ENCODE data around the gene GZMM.

Gene GZMM

GRCh38 chr19:543910-544608 lies at the start of gene GZMM:
TSS of gene GZMM (plus strand) at chr19:544053. CDS start at chr19:544072, 19 bp downstream.
- peak; percentile 60 for DNase-seq (ENCODE audit: extremely low read depth in 1 of 2, low read depth in 1 of 2)

GRCh38 chr19:494171-495080 lies 49.4 kb upstream of the GZMM start:
- DNase-seq (ENCODE audit: extremely low read depth in 1 of 2, low read depth in 1 of 2), result no peak

DNA sequence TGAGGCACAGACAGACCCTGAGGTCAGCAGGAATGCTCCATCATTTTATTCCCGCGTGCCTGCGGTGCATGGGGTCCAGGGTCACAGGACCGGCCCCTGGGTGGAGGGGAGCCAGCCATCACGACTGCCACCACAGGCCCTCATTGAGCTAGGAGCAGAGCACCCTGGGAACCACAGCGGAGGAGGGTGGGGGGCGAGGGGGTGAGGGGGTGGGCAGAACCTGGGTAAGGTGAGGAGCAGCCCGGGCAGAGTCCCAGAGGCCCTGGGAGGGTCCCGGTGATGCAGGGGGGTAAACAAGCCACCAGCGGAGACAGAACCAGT lies 48.8 kb upstream of the GZMM start:
- DNase-seq (ENCODE audit: extremely low read depth in 1 of 2, low read depth in 1 of 2), result no peak

DNA sequence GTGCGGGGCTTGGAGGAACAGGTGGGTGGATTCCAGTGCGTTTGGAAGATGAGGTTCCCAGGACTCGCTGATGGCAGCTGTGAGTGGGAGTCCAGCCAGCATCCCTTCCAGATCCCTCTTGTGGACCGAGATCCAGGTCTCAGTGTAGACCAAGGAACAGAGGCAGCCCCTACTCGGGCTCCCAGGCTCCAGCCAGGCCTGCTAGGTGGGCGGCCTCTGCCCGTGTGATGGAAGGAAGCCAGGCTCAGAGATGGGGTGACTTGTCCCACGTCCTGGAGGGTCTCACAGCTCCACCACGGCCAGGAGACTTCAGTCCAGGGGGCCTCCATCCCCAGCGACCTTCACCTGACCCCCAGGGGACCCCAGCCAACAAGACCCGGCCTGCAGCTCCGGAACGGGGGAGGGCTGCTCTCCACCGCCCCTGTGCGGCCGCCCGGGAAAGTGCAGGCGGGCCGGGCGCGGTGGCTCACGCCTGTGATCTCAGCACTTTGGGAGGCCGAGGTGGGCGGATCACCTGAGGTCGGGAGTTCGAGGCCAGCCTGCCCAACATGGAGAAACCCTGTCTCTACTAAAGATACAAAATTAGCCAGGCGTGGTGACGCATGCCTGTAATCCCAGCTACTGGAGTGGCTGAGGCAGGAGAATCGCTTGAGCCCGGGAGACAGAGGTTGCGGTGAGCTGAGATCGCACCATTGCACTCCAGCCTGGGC lies 48.3 kb upstream of the GZMM start:
- DNase-seq (ENCODE audit: extremely low read depth in 1 of 2, low read depth in 1 of 2), result peak in 1 of 2 donors; percentile 39

GRCh38 chr19:496112-496665 lies 47.7 kb upstream of the GZMM start, which contains the start of gene MADCAM1:
TSS of gene MADCAM1 (plus strand) at chr19:496486. CDS start at chr19:496500, 14 bp downstream.
- DNase-seq (ENCODE audit: extremely low read depth in 1 of 2, low read depth in 1 of 2), result no peak

DNA sequence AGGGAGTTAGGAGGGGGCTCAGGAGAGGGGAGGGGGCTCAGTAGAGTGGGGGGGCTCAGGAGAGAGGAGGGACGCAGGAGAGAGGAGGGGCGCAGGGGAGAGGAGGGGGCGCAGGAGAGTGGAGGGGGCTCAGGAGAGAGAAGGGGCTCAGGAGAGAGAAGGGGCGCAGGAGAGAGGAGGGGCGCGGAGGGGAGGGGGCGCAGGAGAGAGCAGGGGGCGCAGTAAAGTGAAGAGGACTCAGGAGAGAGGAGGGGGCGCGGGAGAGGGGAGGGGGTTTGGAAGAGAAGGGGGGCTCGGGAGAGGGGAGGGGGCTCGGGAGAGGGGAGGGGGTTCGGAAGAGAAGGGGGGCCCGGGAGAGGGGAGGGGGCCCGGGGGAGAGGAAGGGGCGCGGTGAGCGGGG lies 46.9 kb upstream of the GZMM start:
- no peak for DNase-seq (ENCODE audit: extremely low read depth in 1 of 2, low read depth in 1 of 2)

DNA sequence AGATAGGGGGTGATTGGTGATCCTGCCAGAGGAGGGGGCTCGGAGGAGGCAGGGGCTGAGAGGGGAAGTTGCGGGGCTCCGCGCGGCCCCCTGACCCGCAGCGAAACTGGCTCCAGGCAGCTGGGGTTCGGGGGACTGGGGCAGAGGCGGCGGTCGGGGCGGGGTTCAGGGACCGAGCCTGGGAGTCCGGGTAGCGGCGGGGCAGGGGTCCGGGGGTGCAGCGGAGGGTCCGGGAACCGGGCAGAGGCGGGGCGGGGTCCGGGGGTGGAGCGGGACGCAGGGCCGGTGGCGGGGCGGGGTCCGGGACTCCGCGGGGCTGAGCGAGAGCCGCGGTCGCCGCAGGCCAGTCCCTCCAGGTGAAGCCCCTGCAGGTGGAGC lies 46.4 kb upstream of the GZMM start:
- no peak for DNase-seq (ENCODE audit: extremely low read depth in 1 of 2, low read depth in 1 of 2)

DNA sequence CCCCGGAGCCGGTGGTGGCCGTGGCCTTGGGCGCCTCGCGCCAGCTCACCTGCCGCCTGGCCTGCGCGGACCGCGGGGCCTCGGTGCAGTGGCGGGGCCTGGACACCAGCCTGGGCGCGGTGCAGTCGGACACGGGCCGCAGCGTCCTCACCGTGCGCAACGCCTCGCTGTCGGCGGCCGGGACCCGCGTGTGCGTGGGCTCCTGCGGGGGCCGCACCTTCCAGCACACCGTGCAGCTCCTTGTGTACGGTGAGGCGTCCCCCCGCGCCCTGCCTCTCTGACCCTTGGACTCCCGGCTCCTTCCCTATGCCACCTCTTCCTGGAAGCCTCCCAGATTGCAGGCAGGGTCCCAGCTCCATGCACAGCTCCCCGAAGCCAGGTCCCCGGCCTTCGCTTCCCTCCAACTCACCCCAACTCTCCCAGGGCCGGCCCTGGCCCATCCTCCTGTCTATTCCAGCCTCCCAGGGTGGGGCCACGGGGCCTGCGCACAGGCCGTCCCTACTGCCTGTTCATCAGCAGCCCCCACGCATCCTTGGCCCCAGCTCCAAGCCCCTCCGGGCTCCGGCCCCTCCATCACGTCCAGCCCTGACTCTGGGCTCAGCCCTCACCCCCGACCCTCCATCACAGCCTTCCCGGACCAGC lies 45.9 kb upstream of the GZMM start:
- DNase-seq (ENCODE audit: extremely low read depth in 1 of 2, low read depth in 1 of 2), result no peak

DNA sequence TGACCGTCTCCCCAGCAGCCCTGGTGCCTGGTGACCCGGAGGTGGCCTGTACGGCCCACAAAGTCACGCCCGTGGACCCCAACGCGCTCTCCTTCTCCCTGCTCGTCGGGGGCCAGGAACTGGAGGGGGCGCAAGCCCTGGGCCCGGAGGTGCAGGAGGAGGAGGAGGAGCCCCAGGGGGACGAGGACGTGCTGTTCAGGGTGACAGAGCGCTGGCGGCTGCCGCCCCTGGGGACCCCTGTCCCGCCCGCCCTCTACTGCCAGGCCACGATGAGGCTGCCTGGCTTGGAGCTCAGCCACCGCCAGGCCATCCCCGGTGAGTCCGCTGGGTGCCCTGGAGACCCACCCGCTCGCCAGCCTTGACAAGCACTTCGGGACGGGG lies 45.4 kb upstream of the GZMM start:
- DNase-seq (ENCODE audit: extremely low read depth in 1 of 2, low read depth in 1 of 2), result no peak

GRCh38 chr19:498977-499623 lies 44.8 kb upstream of the GZMM start:
- no peak for DNase-seq (ENCODE audit: extremely low read depth in 1 of 2, low read depth in 1 of 2)

DNA sequence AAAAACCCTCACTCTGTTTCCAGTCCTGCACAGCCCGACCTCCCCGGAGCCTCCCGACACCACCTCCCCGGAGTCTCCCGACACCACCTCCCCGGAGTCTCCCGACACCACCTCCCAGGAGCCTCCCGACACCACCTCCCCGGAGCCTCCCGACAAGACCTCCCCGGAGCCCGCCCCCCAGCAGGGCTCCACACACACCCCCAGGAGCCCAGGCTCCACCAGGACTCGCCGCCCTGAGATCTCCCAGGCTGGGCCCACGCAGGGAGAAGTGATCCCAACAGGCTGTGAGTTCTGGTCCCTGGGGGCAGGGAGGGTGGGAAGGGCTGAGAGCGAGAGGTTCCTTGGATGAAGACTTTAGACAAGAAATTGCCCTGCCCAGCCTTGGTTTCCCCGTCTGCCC lies 42.2 kb upstream of the GZMM start:
- no peak for DNase-seq (ENCODE audit: extremely low read depth in 1 of 2, low read depth in 1 of 2)

GRCh38 chr19:504616-505015 lies 39.2 kb upstream of the GZMM start:
- no peak for DNase-seq (ENCODE audit: extremely low read depth in 1 of 2, low read depth in 1 of 2)

- DNase-seq (ENCODE audit: extremely low read depth in 1 of 2, low read depth in 1 of 2), result peak; percentile 83 to 94
Observed at GRCh38 chr19:506404-507285, 37.2 kb upstream of the GZMM start.

GRCh38 chr19:507286-508203 lies 36.3 kb upstream of the GZMM start, which contains the start of gene TPGS1:
TSS of gene TPGS1 (plus strand) at chr19:507497. CDS start at chr19:507507, 10 bp downstream.
- DNase-seq (ENCODE audit: extremely low read depth in 1 of 2, low read depth in 1 of 2), result peak; percentile 76 to 83

DNA sequence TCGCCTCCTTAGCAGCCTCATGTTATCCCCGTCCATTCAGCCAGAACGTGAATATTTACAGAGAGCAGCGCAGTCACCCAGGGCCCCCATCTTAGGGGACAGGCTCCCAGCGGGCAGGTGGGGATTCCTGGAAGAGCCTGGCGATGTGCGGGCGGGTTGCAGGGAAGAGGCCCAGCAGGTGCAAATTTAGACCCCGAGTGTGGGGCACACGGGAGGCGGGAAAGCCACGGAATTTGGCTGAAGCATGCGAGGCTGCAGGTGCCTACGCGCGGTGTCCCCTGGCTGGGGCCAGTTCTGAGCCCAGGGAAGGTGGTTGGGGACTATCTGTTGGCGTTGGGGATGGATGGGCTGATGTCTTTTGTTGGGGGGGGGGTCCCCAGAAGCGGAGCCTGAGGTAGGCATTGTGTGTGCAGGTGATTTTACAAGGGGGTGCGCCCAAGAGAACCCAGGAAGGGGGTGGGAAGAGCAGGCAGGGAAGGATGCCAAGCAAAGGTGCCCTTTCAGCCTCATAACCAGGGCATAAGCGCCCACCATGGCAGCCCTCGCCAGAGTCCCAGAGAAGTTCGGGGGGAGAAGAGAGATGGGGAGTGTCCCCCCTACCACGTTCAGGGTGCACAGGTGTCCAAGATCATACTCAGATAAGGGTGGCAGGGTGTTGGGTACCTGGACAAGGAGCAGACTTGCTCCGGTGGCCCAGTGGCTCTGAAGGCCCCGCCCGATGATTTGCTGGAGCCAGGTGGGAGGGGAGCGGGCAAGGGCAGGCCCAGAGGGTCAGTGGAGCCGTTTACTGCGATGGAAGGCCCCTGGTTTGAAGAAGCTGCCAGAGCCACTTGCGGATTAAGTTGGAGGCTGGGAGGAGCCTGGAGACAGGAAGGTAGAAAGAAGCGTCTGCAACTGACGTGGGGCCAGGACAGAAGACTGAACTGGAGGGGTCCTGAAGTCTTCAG lies 35.4 kb upstream of the GZMM start:
- no peak for DNase-seq (ENCODE audit: extremely low read depth in 1 of 2, low read depth in 1 of 2)

GRCh38 chr19:510606-511100 lies 33.2 kb upstream of the GZMM start:
- DNase-seq (ENCODE audit: extremely low read depth in 1 of 2, low read depth in 1 of 2), result peak; percentile 89 to 92
